Kidney capillary endothelial cell (primary cell): ENCODE results near the gene DRD2.
A peak's percentile ranks its signal among the peaks of the same experiment; 100 is the strongest.

Experiments
- DNase-seq: peaks from one replicate; pipeline ENCODE4 v3.0.0-alpha.2; 2018; ENCODE audit warnings: low spot score

DRD2 gene

GRCh38 chr11:113484223-113484622, 9.0 kb upstream of the DRD2 start:
- DNase-seq, result no peak

DNA sequence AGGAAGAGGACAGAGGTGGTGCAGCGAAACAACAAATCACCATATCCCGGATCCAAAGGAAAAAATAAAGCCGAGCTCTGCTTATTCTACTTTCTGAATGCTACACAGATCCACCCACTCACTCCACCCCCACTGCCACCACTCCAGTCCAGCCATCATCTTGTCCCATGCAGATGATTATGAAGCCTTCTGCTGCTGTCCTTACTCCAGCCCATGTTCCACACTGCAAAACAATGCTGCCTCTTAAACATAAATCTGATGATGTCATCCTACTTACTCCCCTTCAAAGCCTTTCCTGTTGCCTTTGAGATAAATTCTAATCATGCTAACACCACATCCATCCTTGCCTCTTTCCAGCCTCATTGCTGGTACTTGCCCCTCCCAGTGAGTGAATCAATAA, 6.5 kb upstream of the DRD2 start:
- no peak for DNase-seq

- DNase-seq, result no peak
Observed at GRCh38 chr11:113481226-113481625, 6.0 kb upstream of the DRD2 start.

DNA sequence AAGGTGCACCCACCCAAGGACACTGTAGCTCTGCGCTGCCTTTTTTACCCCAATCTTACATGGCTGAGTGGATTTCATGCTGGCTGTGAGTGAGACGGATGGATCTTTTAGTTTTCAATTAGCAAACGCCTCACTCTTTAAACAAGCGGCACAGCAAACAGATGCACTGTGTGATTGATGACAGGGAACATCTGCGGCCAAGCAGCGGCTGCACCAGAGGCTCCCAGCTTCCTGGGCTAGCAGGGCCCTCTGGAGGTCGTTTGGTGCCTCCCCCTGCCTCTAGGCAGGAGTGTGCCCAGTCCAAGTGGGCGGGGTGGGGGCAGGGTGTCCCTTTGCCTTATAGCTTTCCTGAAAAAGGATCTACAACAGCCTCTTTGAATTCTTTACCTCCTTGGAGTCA, 2.1 kb upstream of the DRD2 start:
- DNase-seq, result no peak

GRCh38 chr11:113476553-113476952, 1.4 kb upstream of the DRD2 start:
- no peak for DNase-seq

DNA sequence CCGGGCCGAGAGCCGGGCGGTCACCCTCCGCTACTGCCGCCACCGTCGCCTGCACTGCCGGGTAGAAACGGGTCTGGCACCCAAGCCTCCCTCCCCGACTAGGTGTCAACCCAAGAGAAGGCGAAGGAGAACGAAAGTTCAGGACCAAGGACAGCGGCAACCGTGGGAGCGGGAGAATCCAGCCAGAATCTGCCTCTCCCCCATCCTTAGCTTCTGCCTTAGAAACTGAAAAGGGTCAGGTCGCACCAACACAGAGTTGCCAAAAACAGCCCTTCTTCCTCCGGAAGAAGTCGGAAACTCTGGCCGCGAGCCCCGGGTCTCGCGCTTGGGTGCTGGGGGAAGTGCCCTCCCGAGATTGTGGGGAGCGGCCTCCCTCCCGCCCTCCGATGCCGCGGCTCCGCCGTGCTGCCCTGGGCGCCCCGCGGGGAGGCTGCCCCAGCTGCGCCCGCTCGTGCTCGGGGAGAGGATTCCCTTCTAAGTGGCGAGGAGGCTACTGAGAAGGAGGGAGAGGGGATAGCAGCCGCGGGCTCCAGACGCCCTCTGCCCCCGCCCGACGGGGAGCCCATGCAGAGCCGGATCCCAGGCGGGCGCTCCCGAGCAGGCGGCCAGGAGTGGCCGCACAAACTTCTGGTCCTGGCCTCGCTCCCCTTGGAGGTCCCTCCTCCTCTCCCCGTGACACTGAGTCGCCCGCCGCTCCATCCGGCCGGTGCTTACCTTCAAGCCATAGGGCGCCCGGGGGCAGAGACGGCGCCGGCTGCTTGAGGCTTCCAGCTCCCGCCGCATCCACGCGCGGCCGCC, 637 bp downstream of the DRD2 start:
- peak; percentile 51 for DNase-seq

DNA sequence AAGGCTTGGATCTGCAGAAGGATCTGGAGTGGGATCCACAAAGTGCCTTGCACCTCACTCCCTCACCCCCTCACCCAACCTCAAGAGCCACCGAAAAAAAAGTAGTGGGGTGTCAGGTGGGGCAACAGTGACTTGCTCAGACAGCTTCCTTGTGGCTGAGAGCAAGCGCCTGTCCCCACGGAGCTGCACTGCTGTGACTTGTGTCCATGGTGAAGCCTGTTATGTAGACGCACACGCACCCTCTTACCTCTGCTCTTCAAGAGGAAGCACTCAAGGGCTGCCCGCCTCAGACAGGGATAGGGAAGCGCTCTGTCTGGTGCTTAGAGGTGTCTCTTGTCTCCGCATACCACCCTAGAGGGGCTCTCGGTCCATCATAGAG, 1.2 kb downstream of the DRD2 start:
- no peak for DNase-seq

GRCh38 chr11:113472471-113472870, 2.7 kb downstream of the DRD2 start:
- DNase-seq, result no peak

DNA sequence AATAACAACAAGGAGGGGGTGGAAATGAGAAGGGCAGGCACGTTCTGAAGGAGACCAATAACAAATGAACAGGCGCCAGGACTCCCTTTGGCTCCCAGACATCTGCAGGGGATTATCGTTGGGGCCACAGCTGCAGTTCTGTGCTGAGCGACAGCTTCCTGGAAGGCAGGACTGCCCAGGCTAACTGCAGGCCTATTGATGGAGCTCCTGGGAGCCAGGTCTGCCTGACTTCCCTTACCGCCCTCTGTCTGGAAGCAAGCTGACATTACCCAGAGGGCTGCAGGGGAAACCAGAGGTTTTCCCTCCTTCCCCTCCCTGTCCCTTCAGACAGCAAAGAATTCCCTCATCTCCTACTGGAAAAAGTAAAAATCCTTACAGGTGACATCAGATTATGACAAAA, 5.0 kb downstream of the DRD2 start:
- no peak for DNase-seq

GRCh38 chr11:113468726-113469345, 6.4 kb downstream of the DRD2 start:
- DNase-seq, result no peak

DNA sequence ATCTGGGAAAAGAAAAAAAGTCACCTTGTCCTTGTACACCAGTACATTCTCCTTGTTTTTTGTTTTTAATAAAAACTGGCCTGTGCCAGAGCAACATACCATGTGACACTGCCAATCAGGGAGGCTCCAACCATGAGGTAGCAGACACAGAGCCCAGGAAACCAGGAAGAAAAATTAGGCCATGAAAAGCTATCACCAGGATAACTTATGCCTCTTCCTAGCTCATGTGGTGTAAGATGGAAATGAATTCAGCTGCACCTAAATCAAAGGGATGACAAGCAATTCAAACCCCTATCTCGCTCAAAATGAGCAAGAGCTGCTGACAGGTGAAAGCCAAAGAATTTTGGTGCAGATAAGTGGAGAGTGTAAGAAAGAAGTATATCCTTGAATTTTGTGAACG, 7.7 kb downstream of the DRD2 start:
- no peak for DNase-seq

DNA sequence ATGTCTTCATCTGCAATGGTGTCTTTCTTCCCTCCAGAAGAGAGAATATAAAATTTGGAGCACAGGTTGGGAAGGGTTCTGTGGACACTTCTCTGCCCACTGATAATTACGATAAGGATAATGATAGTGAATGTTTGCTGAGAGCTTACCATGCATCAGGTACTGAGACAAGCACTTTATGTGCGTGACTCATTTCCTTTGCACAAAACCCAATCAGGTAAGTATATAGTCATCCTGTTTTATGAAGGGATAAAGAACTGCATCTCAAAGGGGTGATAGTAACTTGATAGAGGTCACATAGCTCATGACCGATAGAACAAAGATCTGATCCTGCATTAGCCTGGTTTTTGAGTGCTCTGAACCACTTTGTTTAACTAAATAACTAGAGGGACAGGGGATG, 9.4 kb downstream of the DRD2 start:
- DNase-seq, result no peak

DNA sequence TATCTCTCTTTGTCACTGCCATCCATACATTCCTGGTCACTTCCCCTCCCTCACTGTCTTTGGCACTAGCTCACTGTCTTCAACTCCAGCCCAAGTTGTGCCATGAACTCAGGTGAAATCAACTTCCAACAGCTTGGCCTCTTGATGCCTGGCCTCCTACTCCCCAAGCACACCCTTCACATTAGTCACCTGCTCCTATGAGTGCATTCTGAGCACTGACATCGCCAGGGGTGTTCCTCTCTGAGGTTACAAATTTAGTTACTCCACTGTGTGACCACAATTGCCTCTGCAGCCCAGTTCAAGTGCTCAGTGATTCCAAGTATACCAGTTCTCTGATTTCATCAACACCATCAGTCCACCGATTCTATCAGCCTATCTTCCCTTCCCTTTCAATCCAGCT, 10.8 kb downstream of the DRD2 start:
- no peak for DNase-seq

GRCh38 chr11:113462830-113463229, 12.4 kb downstream of the DRD2 start:
- DNase-seq, result no peak

GRCh38 chr11:113461639-113462038, 13.6 kb downstream of the DRD2 start:
- DNase-seq, result no peak

DNA sequence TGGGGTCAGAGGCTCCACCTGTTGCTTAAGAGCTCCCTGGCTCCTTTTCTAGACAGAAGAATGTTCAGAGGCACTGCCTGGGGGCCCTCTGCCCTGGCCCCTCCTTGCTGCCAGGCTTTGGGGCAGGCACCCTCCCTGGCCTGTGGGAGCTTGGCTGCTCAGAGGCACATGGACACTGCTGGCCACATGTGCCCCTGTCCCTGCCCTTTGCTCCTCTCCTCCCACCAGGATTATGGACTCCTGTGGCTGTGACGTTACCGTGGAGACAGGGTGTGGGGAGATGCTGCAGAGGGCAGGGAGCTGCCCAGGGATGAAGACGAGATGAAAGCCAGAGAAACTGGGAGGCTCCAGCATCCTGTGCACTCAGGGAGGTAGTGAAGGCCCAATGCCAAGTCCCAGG, 14.7 kb downstream of the DRD2 start:
- no peak for DNase-seq

DNA sequence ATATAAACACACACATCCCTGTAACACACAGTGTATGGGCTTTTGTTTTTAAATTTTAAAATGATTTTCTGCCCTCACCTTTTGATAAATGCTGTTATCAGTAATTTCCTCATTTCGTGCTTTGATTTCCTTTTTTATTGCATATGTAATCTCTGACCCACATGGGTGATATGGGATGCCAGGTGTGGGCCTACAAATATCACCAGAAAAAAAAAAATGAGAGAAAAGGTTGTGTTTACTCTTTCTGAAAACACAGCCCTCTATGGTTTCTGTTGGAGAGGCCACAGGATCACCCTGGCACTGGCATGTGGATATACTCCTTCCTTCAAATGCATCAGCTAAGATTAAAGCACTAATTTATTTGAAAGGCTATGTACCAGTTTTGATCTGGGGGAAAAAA, 17.0 kb downstream of the DRD2 start:
- DNase-seq, result no peak

GRCh38 chr11:113457784-113458183, 17.4 kb downstream of the DRD2 start:
- no peak for DNase-seq

DNA sequence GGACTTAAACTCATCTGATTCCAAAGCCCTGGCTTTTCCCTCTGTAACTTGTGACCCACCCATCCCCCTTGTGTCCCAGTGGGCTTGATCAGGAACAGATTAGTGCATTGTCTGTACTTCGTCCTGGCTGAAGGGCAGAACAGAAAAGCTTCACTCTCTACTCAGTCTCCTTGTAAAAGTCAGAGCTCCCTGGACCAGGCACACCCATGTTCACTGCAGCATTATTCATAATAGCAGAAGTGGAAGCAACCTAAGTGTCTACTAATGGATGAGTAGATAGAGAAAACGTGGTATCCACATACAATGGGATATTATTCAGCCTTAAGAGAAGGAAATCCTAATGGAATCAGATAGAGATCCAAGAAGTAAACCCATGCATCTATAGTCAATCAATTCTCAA, 20.7 kb downstream of the DRD2 start:
- no peak for DNase-seq

DNA sequence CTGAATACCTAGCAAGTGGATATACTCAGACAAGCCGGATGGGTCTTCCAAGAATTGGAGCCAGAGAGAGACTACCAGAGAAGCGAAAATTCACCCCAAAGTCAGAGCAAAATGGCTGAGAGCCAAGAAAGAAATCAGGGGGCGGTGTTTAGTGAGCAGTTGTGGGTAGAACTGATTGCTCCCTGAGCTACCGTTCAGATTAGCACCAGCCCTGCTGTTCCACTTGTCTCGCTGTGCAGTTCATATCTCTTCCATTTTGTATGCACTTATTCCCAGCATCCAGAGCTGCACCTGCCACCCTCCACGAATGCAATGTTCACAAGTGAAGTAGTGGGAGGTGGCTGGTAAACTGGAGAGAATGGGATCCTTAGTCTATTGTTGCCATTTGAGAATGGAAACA, 25.5 kb downstream of the DRD2 start:
- no peak for DNase-seq

DNA sequence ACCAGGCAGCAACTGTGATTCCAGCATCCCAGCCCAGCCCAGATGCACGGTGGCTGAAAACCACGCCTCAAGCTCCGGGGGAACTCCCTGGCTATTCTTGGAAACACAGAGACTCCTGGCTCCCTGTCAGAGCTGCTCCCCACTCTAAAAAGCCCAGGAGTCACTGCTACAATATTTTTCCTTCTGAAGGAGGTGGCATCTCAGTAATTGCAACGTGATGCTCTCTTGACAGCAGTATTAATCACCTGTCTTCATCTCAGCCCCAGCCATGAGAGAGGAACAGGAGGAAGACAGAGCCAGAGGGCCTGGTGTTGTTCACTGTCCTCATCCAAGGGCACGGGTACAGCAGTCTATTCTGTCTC, 26.9 kb downstream of the DRD2 start:
- no peak for DNase-seq

GRCh38 chr11:113447621-113448315, 27.4 kb downstream of the DRD2 start:
- peak; percentile 3 for DNase-seq

DNA sequence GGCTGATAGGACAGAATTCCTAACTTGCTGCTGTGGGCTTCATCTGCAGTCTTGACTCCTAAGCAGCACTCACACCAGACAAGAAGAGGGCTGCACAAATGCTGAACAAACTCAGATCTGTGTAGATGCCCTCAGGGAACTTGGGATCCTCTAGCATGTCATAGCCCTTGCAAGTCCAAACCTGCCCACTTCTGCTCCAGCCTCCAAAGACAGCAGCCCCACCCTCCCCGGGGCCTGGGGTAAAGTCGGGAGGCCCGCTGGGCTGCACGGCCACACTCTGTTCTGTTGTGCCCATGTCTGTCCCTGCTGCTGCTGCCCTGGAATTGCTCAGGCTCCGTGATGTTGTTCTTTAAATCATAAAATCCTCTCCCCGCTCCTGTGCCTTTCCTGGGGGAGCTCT, 28.3 kb downstream of the DRD2 start:
- DNase-seq, result no peak

GRCh38 chr11:113446112-113446511, 29.1 kb downstream of the DRD2 start:
- DNase-seq, result no peak
